ENCODE measurements around the gene SP8. TPM values are rescaled to one million over a fixed set of nuclear protein-coding genes. Genes with fewer than 3 reads are reported as not detected.

The SP8 gene
- total RNA-seq, 4 donors from 2014 or later, result 0.72 to 24.8 (median 5.5) TPM; not detected in 1

- Histone ChIP-seq H3K4me3 (peak overlapping the region; percentile 51), H3K36me3 (no peaks in the 10 kb centered on the region), H3K27me3 (peaks cover 99% of the 10 kb centered on the region), H3K4me1 (peaks cover 44% of the 10 kb centered on the region), H3K27ac (no peak overlapping the region), H3K9me3 (no peaks in the 10 kb centered on the region)
- DNase-seq (ENCODE audit: low spot score in 2 of 2), result no peak
- WGBS, result 2% methylated on average over 45 of the region's 89 CpGs
- TF ChIP-seq POLR2A (IDR thresholded peaks at IDR 0.05) (no peak), POLR2AphosphoS5 (IDR thresholded peaks at IDR 0.05) (no peak), CTCF (IDR thresholded peaks at IDR 0.05) (no peak), EP300 (IDR thresholded peaks at IDR 0.05) (no peak)
Observed at GRCh38 chr7:20785157-20786048, 1.3 kb downstream of the SP8 start.

GRCh38 chr7:20784388-20785156, 2.1 kb downstream of the SP8 start:
- TF ChIP-seq CTCF (IDR thresholded peaks at IDR 0.05), result no peak
- TF ChIP-seq POLR2AphosphoS5 (IDR thresholded peaks at IDR 0.05), result no peak
- no peak for TF ChIP-seq EP300 (IDR thresholded peaks at IDR 0.05)
- TF ChIP-seq POLR2A (IDR thresholded peaks at IDR 0.05), result no peak
- Histone ChIP-seq H3K4me1 (peaks cover 44% of the 10 kb centered on the region), H3K9me3 (no peaks in the 10 kb centered on the region), H3K36me3 (no peaks in the 10 kb centered on the region), H3K4me3 (peak overlapping the region; percentile 51), H3K27me3 (peaks cover 99% of the 10 kb centered on the region), H3K27ac (no peak overlapping the region)
- DNase-seq (ENCODE audit: low spot score in 2 of 2), result no peak
- 15% methylated on average over 9 of the region's 93 CpGs for WGBS

- H3K27me3 ChIP-seq, result peaks cover 99% of the 10 kb centered on the region
Observed at GRCh38 chr7:20783700-20784387, 2.8 kb downstream of the SP8 start.

GRCh38 chr7:20783125-20783699, 3.5 kb downstream of the SP8 start:
- Histone ChIP-seq H3K36me3 (no peaks in the 10 kb centered on the region), H3K4me3 (peak overlapping the region; percentile 51), H3K27me3 (peaks cover 99% of the 10 kb centered on the region), H3K9me3 (no peaks in the 10 kb centered on the region), H3K4me1 (peaks cover 48% of the 10 kb centered on the region), H3K27ac (no peak overlapping the region)
- no peak for TF ChIP-seq POLR2A (IDR thresholded peaks at IDR 0.05)
- 34% methylated on average over 15 of the region's 15 CpGs for whole genome bisulfite sequencing
- DNase-seq (ENCODE audit: low spot score in 2 of 2), result no peak

More at GRCh38 chr7:20783700-20784387, 2.8 kb downstream of the SP8 start:
- Histone ChIP-seq H3K27ac (no peak overlapping the region), H3K4me1 (peaks cover 44% of the 10 kb centered on the region), H3K9me3 (no peaks in the 10 kb centered on the region), H3K4me3 (peak overlapping the region; percentile 51), H3K36me3 (no peaks in the 10 kb centered on the region)
- DNase-seq (ENCODE audit: low spot score in 2 of 2), result no peak
- WGBS, result 6% methylated on average over 43 of the region's 49 CpGs
- no peak for TF ChIP-seq POLR2A (IDR thresholded peaks at IDR 0.05)
- TF ChIP-seq POLR2AphosphoS5 (IDR thresholded peaks at IDR 0.05), result no peak
- TF ChIP-seq EP300 (IDR thresholded peaks at IDR 0.05), result no peak
- no peak for TF ChIP-seq CTCF (IDR thresholded peaks at IDR 0.05)

GRCh38 chr7:20779041-20779440, 7.6 kb downstream of the SP8 start:
- no peaks in the 10 kb centered on the region for H3K36me3 ChIP-seq
- peaks cover 99% of the 10 kb centered on the region for H3K27me3 ChIP-seq
- H3K4me1 ChIP-seq, result peaks cover 22% of the 10 kb centered on the region
- TF ChIP-seq EP300 (IDR thresholded peaks at IDR 0.05) (no peak), POLR2A (IDR thresholded peaks at IDR 0.05) (no peak), POLR2AphosphoS5 (IDR thresholded peaks at IDR 0.05) (no peak), CTCF (IDR thresholded peaks at IDR 0.05) (no peak)
- H3K4me3 ChIP-seq, result no peak overlapping the region
- H3K9me3 ChIP-seq, result no peaks in the 10 kb centered on the region
- no peak for DNase-seq (ENCODE audit: low spot score in 2 of 2)
- H3K27ac ChIP-seq, result no peak overlapping the region
- WGBS, result 56% methylated on average over 16 of the region's 16 CpGs

Measured in suprapubic skin (tissue), 4 donors.